B cell (primary cell): ENCODE measurements around the gene SLC4A4. TPM values are rescaled to one million over a fixed set of nuclear protein-coding genes. Genes with fewer than 3 reads are reported as not detected.

Experiments
- ATAC-seq: fragments of 200-7000 bp; cut with Tn5 transposase; one replicate; pipeline ENCODE4 v1.10.0; 2021; ENCODE audit warnings: low read depth, mild to moderate bottlenecking, moderate number of reproducible peaks, moderate library complexity
- CTCF ChIA-PET: fragments of 350-600 bp; sonication (Branson Sonifier 250); formaldehyde crosslinking; loops from one replicate; lab custom pipeline; 2021; ENCODE audit warnings: antibody characterized with exemption, inconsistent platforms; lab: Charles Lee
- POLR2A ChIA-PET: fragments of 350-600 bp; sonication (Branson Sonifier 250); formaldehyde crosslinking; loops from one replicate; lab custom pipeline; 2021; ENCODE audit warnings: antibody characterized with exemption; lab: Charles Lee
- DNase-seq: peaks from one replicate; pipeline ENCODE4 v3.0.0; 2013
- H2AFZ ChIP-seq: 2 replicates; pipeline ENCODE4 v1.6.1; 2012; ENCODE audit warnings: mild to moderate bottlenecking, low read depth, low read length; ENCODE audit not compliant: insufficient read depth, poor library complexity, severe bottlenecking
- H3K27ac ChIP-seq, 2 donors: 1 replicate in 1 of 2; 2 replicates in 1 of 2; pipeline ENCODE4 v1.5.1; 2012 to 2013; ENCODE audit warnings: low read length in 2 of 2, mild to moderate bottlenecking in 2 of 2, moderate library complexity in 1 of 2
- H3K27me3 ChIP-seq, 4 experiments: fragments of 200-600 bp in 1 of 4; sonication (generic) in 1 of 4; replicated peaks in 1 of 4; 1 replicate in 2 of 4; 2 replicates in 2 of 4; pipeline versions ENCODE4 v1.6.1 to v1.7.0; 2013 to 2016; ENCODE audit warnings: low read length in 3 of 4, mild to moderate bottlenecking in 2 of 4, mixed read lengths in 1 of 4, moderate library complexity in 1 of 4; ENCODE audit not compliant: insufficient read depth in 4 of 4, control insufficient read depth in 3 of 4; ENCODE audit errors: control extremely low read depth in 1 of 4
- H3K36me3 ChIP-seq, 2 experiments: replicated peaks in 1 of 2; 1 replicate in 1 of 2; 2 replicates in 1 of 2; pipeline versions ENCODE4 v1.6.1 to v1.7.1; 2013; ENCODE audit warnings: low read length in 1 of 2; ENCODE audit not compliant: insufficient read depth in 2 of 2, control insufficient read depth in 1 of 2; ENCODE audit errors: control extremely low read depth in 1 of 2, extremely low read depth in 1 of 2
- H3K4me1 ChIP-seq, 2 donors: fragments of 200-600 bp in 1 of 2; sonication (generic) in 1 of 2; 1 replicate in 1 of 2; 2 replicates in 1 of 2; pipeline versions ENCODE4 v1.5.1 to v1.6.1; 2013 to 2017; ENCODE audit warnings: low read length in 2 of 2; ENCODE audit not compliant: control insufficient read depth in 2 of 2, insufficient read depth in 2 of 2
- H3K4me2 ChIP-seq: replicated peaks from 2 replicates; pipeline ENCODE3; 2012; ENCODE audit warnings: mild to moderate bottlenecking, low read depth, low read length; ENCODE audit not compliant: poor library complexity, severe bottlenecking
- H3K4me3 ChIP-seq, 5 experiments: fragments of 200-600 bp in 1 of 5; sonication (generic) in 1 of 5; 1 replicate in 3 of 5; 2 replicates in 2 of 5; pipeline versions ENCODE4 v1.5.1 to v1.7.0; 2011 to 2016; ENCODE audit warnings: low read length in 4 of 5, mild to moderate bottlenecking in 4 of 5, low read depth in 2 of 5, control low read depth in 1 of 5, moderate library complexity in 1 of 5; ENCODE audit not compliant: insufficient read depth in 1 of 5; ENCODE audit errors: control extremely low read depth in 1 of 5, extremely low read depth in 1 of 5
- H3K79me2 ChIP-seq: fragments of 200-600 bp; sonication (generic); one replicate; pipeline ENCODE4 v1.6.0; 2016; ENCODE audit warnings: low read length; ENCODE audit not compliant: control insufficient read depth, insufficient read depth
- H3K9ac ChIP-seq: fragments of 200-600 bp; sonication (generic); 2 replicates; pipeline ENCODE4 v1.6.1; 2017; ENCODE audit warnings: mild to moderate bottlenecking, low read length, moderate library complexity
- H3K9me3 ChIP-seq, 3 donors: one replicate each; pipeline versions ENCODE4 v1.6.1 to v1.7.1; 2013; ENCODE audit warnings: low read length in 2 of 3; ENCODE audit not compliant: control insufficient read depth in 2 of 3, insufficient read depth in 1 of 3; ENCODE audit errors: control extremely low read depth in 1 of 3
- H4K20me1 ChIP-seq: 2 replicates; pipeline ENCODE4 v1.6.0; 2012; ENCODE audit warnings: mild to moderate bottlenecking, low read length; ENCODE audit not compliant: insufficient read depth, control insufficient read depth, poor library complexity, severe bottlenecking
- H3K27ac Mint-ChIP-seq: one replicate; pipeline ENCODE4 v1.8.0; 2021; ENCODE audit warnings: mixed read lengths
- H3K27me3 Mint-ChIP-seq: one replicate; pipeline ENCODE4 v1.8.0; 2021; ENCODE audit warnings: mixed read lengths
- H3K4me1 Mint-ChIP-seq: one replicate; pipeline ENCODE4 v1.8.0; 2021; ENCODE audit warnings: mixed read lengths
- H3K4me3 Mint-ChIP-seq: one replicate; pipeline ENCODE4 v1.8.0; 2021; ENCODE audit warnings: mixed read lengths
- H3K9me3 Mint-ChIP-seq: one replicate; pipeline ENCODE4 v1.8.0; 2022; ENCODE audit warnings: mixed read lengths; ENCODE audit not compliant: insufficient read depth
- CTCF ChIP-seq: fragments of 200-600 bp; IDR thresholded peaks from one replicate; pipeline ENCODE4 v1.8.0; 2022; ENCODE audit warnings: antibody characterized with exemption, mild to moderate bottlenecking
- EZH2 ChIP-seq: IDR thresholded peaks from 2 replicates; pipeline ENCODE4 v1.6.1; 2012; ENCODE audit warnings: borderline replicate concordance, low read depth, mild to moderate bottlenecking, moderate library complexity, low read length; ENCODE audit not compliant: insufficient read depth, poor library complexity, severe bottlenecking
- WGBS: methylation state at CpG from one replicate; pipeline ENCODE4 v1.1.5; 2013; ENCODE audit warnings: missing lambda C conversion rate; ENCODE audit not compliant: insufficient coverage; 5-methylcytosine and 5-hydroxymethylcytosine counted together
- intact Hi-C: fragments of 100-400 bp; cut with micrococcal nuclease; formaldehyde crosslinking; loops from one replicate; pipeline ENCODE4 v1.10.0; 2022
- polyA plus RNA-seq: library from polyadenylated mRNA; depleted of rRNA; stranded (reverse); fragments of >200 nt; gene quantifications from 2 replicates; pipeline ENCODE4 v1.2.3, GENCODE V29; 2012
- total RNA-seq, 2 donors: library from RNA; stranded (reverse); fragments of 120-200 nt in 1 of 2; gene quantifications; 1 replicate in 1 of 2; 2 replicates in 1 of 2; pipeline versions ENCODE4 v1.2.3 to v1.2.4, GENCODE V29; 2013 to 2022

Gene SLC4A4
- total and polyA plus RNA-seq, 2 donors (not counting 1 experiment from before 2014, with no cell fraction given) = not detected

GRCh38 chr4:71497078-71497477, 158.3 kb downstream of the SLC4A4 start:
- H3K79me2 ChIP-seq = no peaks in the 10 kb centered on the region
- TF ChIP-seq EZH2 (no peak), CTCF (no peak)
- H3K36me3 ChIP-seq = no peaks in the 10 kb centered on the region
- ChIA-PET POLR2A (no interaction called here), CTCF (no interaction called here)
- no peak overlapping the region for H3K4me3 ChIP-seq
- ATAC-seq (no peak), DNase-seq (no peak)
- no peaks in the 10 kb centered on the region for H3K9me3 ChIP-seq
- no peak overlapping the region for H3K4me2 ChIP-seq
- Mint-ChIP-seq H3K4me1 (no peaks in the 10 kb centered on the region), H3K9me3 (no peaks in the 10 kb centered on the region), H3K4me3 (no peak overlapping the region), H3K27ac (no peak overlapping the region), H3K27me3 (no peaks in the 10 kb centered on the region)
- no peak overlapping the region for H3K27ac ChIP-seq
- H4K20me1 ChIP-seq = no peaks in the 10 kb centered on the region
- no peak overlapping the region for H3K9ac ChIP-seq
- H2AFZ ChIP-seq = no peak overlapping the region
- no CpG with 5 or more reads among the region's 3 CpGs for WGBS
- intact Hi-C loops = no loop called here
- peaks cover 0 to 2% (median 0%) of the 10 kb centered on the region in 4 experiments for H3K27me3 ChIP-seq
- H3K4me1 ChIP-seq = no peaks in the 10 kb centered on the region

GRCh38 chr4:71498002-71498401, 159.2 kb downstream of the SLC4A4 start:
- Histone ChIP-seq H3K4me1 (no peaks in the 10 kb centered on the region), H3K4me2 (no peak overlapping the region), H3K36me3 (no peaks in the 10 kb centered on the region), H2AFZ (no peak overlapping the region), H3K27ac (no peak overlapping the region), H3K9ac (no peak overlapping the region), H3K79me2 (no peaks in the 10 kb centered on the region), H4K20me1 (no peaks in the 10 kb centered on the region), H3K9me3 (no peaks in the 10 kb centered on the region), H3K4me3 (no peak overlapping the region), H3K27me3 (peaks cover 0 to 2% (median 0%) of the 10 kb centered on the region in 4 experiments)
- TF ChIP-seq CTCF = no peak
- no peak for TF ChIP-seq EZH2
- no peaks in the 10 kb centered on the region for H3K4me1 Mint-ChIP-seq
- no peaks in the 10 kb centered on the region for H3K27me3 Mint-ChIP-seq
- H3K9me3 Mint-ChIP-seq = no peaks in the 10 kb centered on the region
- ATAC-seq (no peak), DNase-seq (no peak)
- H3K27ac Mint-ChIP-seq = no peak overlapping the region
- WGBS = no CpG with 5 or more reads among the region's 2 CpGs
- ChIA-PET POLR2A (no interaction called here), CTCF (no interaction called here)
- H3K4me3 Mint-ChIP-seq = no peak overlapping the region
- intact Hi-C loops = no loop called here
